ENCODE measurements around the gene EFCC1. TPM values are rescaled to one million over a fixed set of nuclear protein-coding genes. Genes with fewer than 3 reads are reported as not detected.

Gene EFCC1
- total RNA-seq, 1 experiment from 2014 or later = 0.24 TPM

GRCh38 chr3:129045675-129046036 is 44.6 kb downstream of the EFCC1 start:
- no peak for DNase-seq
- ChIA-PET CTCF (no interaction called here), POLR2A (ENCODE audit: unreplicated experiment) (no interaction called here)
- no peaks in the 10 kb centered on the region for H3K9me2 ChIP-seq (ENCODE audit: insufficient read depth)
- H3K27me3 ChIP-seq (ENCODE audit: insufficient read depth, low read depth) = peaks cover 28% of the 10 kb centered on the region
- intact Hi-C loops (cut with micrococcal nuclease; ENCODE audit: unreplicated experiment) = no loop called here
- H3K9me3 ChIP-seq (ENCODE audit: insufficient read depth, low read depth) = no peaks in the 10 kb centered on the region
- no TSS peak for BruUV-seq (replicated peaks)
- no peak overlapping the region for H3K4me2 ChIP-seq
- no peaks in the 10 kb centered on the region for H4K20me1 ChIP-seq (ENCODE audit: insufficient read depth)
- no peak overlapping the region for H3K4me3 ChIP-seq
- no peak overlapping the region for H2AFZ ChIP-seq
- TF ChIP-seq EZH2 (IDR thresholded peaks at IDR 0.05; ENCODE audit: low read depth) (no peak), CTCF (conservative IDR thresholded peaks at IDR 0.05) (no peak)
- no peaks in the 10 kb centered on the region for H3K36me3 ChIP-seq (ENCODE audit: low read depth)
- no peaks in the 10 kb centered on the region for H3F3A ChIP-seq (ENCODE audit: insufficient read depth, low read depth)
- H3K79me2 ChIP-seq (ENCODE audit: low read depth) = no peaks in the 10 kb centered on the region
- H3K27ac ChIP-seq = no peak overlapping the region
- H3K4me1 ChIP-seq (replicated peaks; ENCODE audit: insufficient read depth) = no peaks in the 10 kb centered on the region

GRCh38 chr3:129046037-129046731 is 45.1 kb downstream of the EFCC1 start:
- ChIA-PET POLR2A (ENCODE audit: unreplicated experiment) (no interaction called here), CTCF (interaction anchor here (0.7 kb wide), 1 partner anchor 1443 kb away, joined by 5 read pairs; no protein-coding TSS in a partner anchor)
- Histone ChIP-seq H3K9me2 (ENCODE audit: insufficient read depth) (no peaks in the 10 kb centered on the region), H3K4me3 (no peak overlapping the region), H2AFZ (no peak overlapping the region), H3K4me2 (no peak overlapping the region), H3F3A (ENCODE audit: insufficient read depth, low read depth) (no peaks in the 10 kb centered on the region), H3K27ac (no peak overlapping the region), H3K79me2 (ENCODE audit: low read depth) (no peaks in the 10 kb centered on the region), H3K36me3 (ENCODE audit: low read depth) (no peaks in the 10 kb centered on the region), H4K20me1 (ENCODE audit: insufficient read depth) (no peaks in the 10 kb centered on the region), H3K4me1 (replicated peaks; ENCODE audit: insufficient read depth) (no peaks in the 10 kb centered on the region), H3K27me3 (ENCODE audit: insufficient read depth, low read depth) (peaks cover 27% of the 10 kb centered on the region), H3K9me3 (ENCODE audit: insufficient read depth, low read depth) (no peaks in the 10 kb centered on the region)
- no peak for DNase-seq
- no peak for TF ChIP-seq CTCF (conservative IDR thresholded peaks at IDR 0.05)
- no peak for TF ChIP-seq EZH2 (IDR thresholded peaks at IDR 0.05; ENCODE audit: low read depth)
- BruUV-seq (replicated peaks) = no TSS peak
- intact Hi-C loops (cut with micrococcal nuclease; ENCODE audit: unreplicated experiment) = no loop called here

GRCh38 chr3:129046732-129047552 is 45.8 kb downstream of the EFCC1 start:
- H2AFZ ChIP-seq = no peak overlapping the region
- no peaks in the 10 kb centered on the region for H3K79me2 ChIP-seq (ENCODE audit: low read depth)
- no peaks in the 10 kb centered on the region for H3K9me3 ChIP-seq (ENCODE audit: insufficient read depth, low read depth)
- CTCF ChIA-PET = interaction anchor here (0.7 kb wide), 1 partner anchor 1444 kb away, joined by 5 read pairs; no protein-coding TSS in a partner anchor
- H4K20me1 ChIP-seq (ENCODE audit: insufficient read depth) = no peaks in the 10 kb centered on the region
- no peaks in the 10 kb centered on the region for H3K4me1 ChIP-seq (replicated peaks; ENCODE audit: insufficient read depth)
- no peak overlapping the region for H3K4me3 ChIP-seq
- H3K4me2 ChIP-seq = no peak overlapping the region
- H3F3A ChIP-seq (ENCODE audit: insufficient read depth, low read depth) = no peaks in the 10 kb centered on the region
- no peak overlapping the region for H3K27ac ChIP-seq
- H3K36me3 ChIP-seq (ENCODE audit: low read depth) = no peaks in the 10 kb centered on the region
- no peaks in the 10 kb centered on the region for H3K9me2 ChIP-seq (ENCODE audit: insufficient read depth)
- peaks cover 19% of the 10 kb centered on the region for H3K27me3 ChIP-seq (ENCODE audit: insufficient read depth, low read depth)
- DNase-seq = no peak
- BruUV-seq (replicated peaks) = no TSS peak
- intact Hi-C loops (cut with micrococcal nuclease; ENCODE audit: unreplicated experiment) = no loop called here
- TF ChIP-seq CTCF (conservative IDR thresholded peaks at IDR 0.05) (no peak), EZH2 (IDR thresholded peaks at IDR 0.05; ENCODE audit: low read depth) (no peak)
- POLR2A ChIA-PET (ENCODE audit: unreplicated experiment) = no interaction called here

Measured in PC-9 (cell line).